Astrocyte (in vitro differentiated cells and primary cell): ENCODE results near the gene TAS2R40. TPM values are rescaled to one million over a fixed set of nuclear protein-coding genes. Genes with fewer than 3 reads are reported as not detected.
"Not testable (repeated sequence)": the region's sequence is repeated elsewhere in the genome, so short reads cannot be mapped to it uniquely, and the experiment has no call there.

Experiments
- DNase-seq: peaks from one replicate; pipeline ENCODE4 v3.0.0-alpha.2; 2010; ENCODE audit warnings: low read depth
- FAIRE-seq: peaks from 2 replicates; lab custom pipeline; 2011; peaks lifted over from hg19 to GRCh38; lab: Jason Lieb, UNC
- H2AFZ ChIP-seq: 2 replicates; pipeline ENCODE4 v1.6.0; 2012; ENCODE audit warnings: low read depth, low read length, inconsistent platforms
- H3K27ac ChIP-seq: 2 replicates; pipeline ENCODE4 v1.5.1; 2011; ENCODE audit warnings: low read depth, low read length, inconsistent platforms
- H3K27me3 ChIP-seq: 2 replicates; pipeline ENCODE4 v1.6.0; 2011; ENCODE audit warnings: low read length, inconsistent platforms; ENCODE audit not compliant: insufficient read depth
- H3K36me3 ChIP-seq: 2 replicates; pipeline ENCODE4 v1.5.1; 2011; ENCODE audit warnings: low read length, inconsistent platforms; ENCODE audit not compliant: insufficient read depth
- H3K4me1 ChIP-seq: 2 replicates; pipeline ENCODE4 v1.5.1; 2011; ENCODE audit warnings: low read length, inconsistent platforms; ENCODE audit not compliant: insufficient read depth
- H3K4me2 ChIP-seq: 2 replicates; pipeline ENCODE4 v1.6.0; 2012; ENCODE audit warnings: low read length, inconsistent platforms
- H3K4me3 ChIP-seq: 2 replicates; pipeline ENCODE4 v1.5.1; 2011; ENCODE audit warnings: low read depth, mild to moderate bottlenecking, low read length, inconsistent platforms; ENCODE audit not compliant: insufficient read depth
- H3K79me2 ChIP-seq: 2 replicates; pipeline ENCODE4 v1.6.0; 2012; ENCODE audit warnings: mild to moderate bottlenecking, low read length, inconsistent platforms; ENCODE audit not compliant: insufficient read depth
- H3K9ac ChIP-seq: 2 replicates; pipeline ENCODE4 v1.6.0; 2012; ENCODE audit warnings: mild to moderate bottlenecking, low read length, inconsistent platforms
- H3K9me3 ChIP-seq: 2 replicates; pipeline ENCODE4 v1.5.1; 2012; ENCODE audit warnings: low read depth, mild to moderate bottlenecking, low read length, inconsistent platforms; ENCODE audit not compliant: insufficient read depth
- H4K20me1 ChIP-seq: 2 replicates; pipeline ENCODE4 v1.6.0; 2012; ENCODE audit warnings: low read length, inconsistent platforms; ENCODE audit not compliant: insufficient read depth
- H3K27ac Mint-ChIP-seq: one replicate; pipeline ENCODE4 v1.8.0; 2021; ENCODE audit warnings: mild to moderate bottlenecking, mixed read lengths; ENCODE audit not compliant: unreplicated experiment
- H3K27me3 Mint-ChIP-seq: one replicate; pipeline ENCODE4 v1.8.0; 2021; ENCODE audit warnings: low read depth, mixed read lengths; ENCODE audit not compliant: unreplicated experiment
- H3K36me3 Mint-ChIP-seq: one replicate; pipeline ENCODE4 v1.8.0; 2021; ENCODE audit warnings: low read depth, mixed read lengths; ENCODE audit not compliant: unreplicated experiment
- H3K4me1 Mint-ChIP-seq: one replicate; pipeline ENCODE4 v1.8.0; 2021; ENCODE audit warnings: low read depth, mixed read lengths; ENCODE audit not compliant: unreplicated experiment
- H3K4me3 Mint-ChIP-seq: one replicate; pipeline ENCODE4 v1.8.0; 2021; ENCODE audit warnings: mild to moderate bottlenecking, moderate library complexity, mixed read lengths; ENCODE audit not compliant: unreplicated experiment
- H3K9me3 Mint-ChIP-seq: one replicate; pipeline ENCODE4 v1.8.0; 2021; ENCODE audit warnings: mild to moderate bottlenecking, mixed read lengths; ENCODE audit not compliant: unreplicated experiment
- CTCF ChIP-seq: IDR thresholded peaks from 2 replicates; pipeline ENCODE4 v1.5.1; 2011; ENCODE audit warnings: low read depth, mild to moderate bottlenecking, inconsistent platforms, low read length, moderate library complexity; ENCODE audit not compliant: insufficient read depth
- EZH2 ChIP-seq: IDR thresholded peaks from 2 replicates; pipeline ENCODE4 v1.6.1; 2012; ENCODE audit warnings: mild to moderate bottlenecking, low read length, inconsistent platforms; ENCODE audit not compliant: insufficient read depth
- total RNA-seq: library from RNA; stranded (reverse); gene quantifications from 2 replicates; pipeline ENCODE4 v1.2.1, GENCODE V29; 2021

The TAS2R40 gene
- total RNA-seq, 1 donor from 2014 or later, result not detected

GRCh38 chr7:143177374-143178119 lies 44.3 kb upstream of the TAS2R40 start:
- no peaks in the 10 kb centered on the region for H3K9me3 ChIP-seq
- H3K9me3 Mint-ChIP-seq, result no peaks in the 10 kb centered on the region
- no peaks in the 10 kb centered on the region for H3K27me3 ChIP-seq

GRCh38 chr7:143180771-143181170 lies 41.1 kb upstream of the TAS2R40 start:
- not testable (repeated sequence) for H3K9me3 ChIP-seq, H3K36me3 Mint-ChIP-seq, H3K36me3 ChIP-seq, H3K27ac Mint-ChIP-seq, H3K9me3 Mint-ChIP-seq, H3K4me1 ChIP-seq, H3K79me2 ChIP-seq, FAIRE-seq, H3K9ac ChIP-seq, H3K4me1 Mint-ChIP-seq, H3K27me3 Mint-ChIP-seq, DNase-seq, H3K4me3 ChIP-seq, H3K27me3 ChIP-seq, H2AFZ ChIP-seq, H4K20me1 ChIP-seq, H3K4me3 Mint-ChIP-seq, H3K27ac ChIP-seq, H3K4me2 ChIP-seq

More at GRCh38 chr7:143177374-143178119, 44.3 kb upstream of the TAS2R40 start:
- H3K27ac ChIP-seq, result no peak overlapping the region
- H3K4me2 ChIP-seq, result no peak overlapping the region
- Mint-ChIP-seq H3K36me3 (no peaks in the 10 kb centered on the region), H3K4me3 (no peak overlapping the region), H3K27me3 (no peaks in the 10 kb centered on the region), H3K4me1 (no peaks in the 10 kb centered on the region), H3K27ac (no peak overlapping the region)
- no peaks in the 10 kb centered on the region for H3K79me2 ChIP-seq
- FAIRE-seq (no peak), DNase-seq (no peak)
- TF ChIP-seq EZH2 (no peak), CTCF (no peak)
- no peaks in the 10 kb centered on the region for H4K20me1 ChIP-seq
- no peaks in the 10 kb centered on the region for H3K4me1 ChIP-seq
- no peak overlapping the region for H2AFZ ChIP-seq
- no peaks in the 10 kb centered on the region for H3K36me3 ChIP-seq
- no peak overlapping the region for H3K4me3 ChIP-seq
- no peak overlapping the region for H3K9ac ChIP-seq

- Histone ChIP-seq H3K9me3 (no peaks in the 10 kb centered on the region), H4K20me1 (no peaks in the 10 kb centered on the region), H3K4me3 (no peak overlapping the region), H3K9ac (no peak overlapping the region), H3K4me2 (no peak overlapping the region), H3K36me3 (no peaks in the 10 kb centered on the region), H2AFZ (no peak overlapping the region), H3K4me1 (no peaks in the 10 kb centered on the region), H3K27me3 (no peaks in the 10 kb centered on the region), H3K79me2 (no peaks in the 10 kb centered on the region), H3K27ac (no peak overlapping the region)
- Mint-ChIP-seq H3K27me3 (no peaks in the 10 kb centered on the region), H3K4me3 (no peak overlapping the region), H3K4me1 (no peaks in the 10 kb centered on the region), H3K9me3 (no peaks in the 10 kb centered on the region), H3K36me3 (no peaks in the 10 kb centered on the region), H3K27ac (no peak overlapping the region)
- FAIRE-seq (no peak), DNase-seq (no peak)
- no peak for TF ChIP-seq CTCF
- no peak for TF ChIP-seq EZH2
Measured at GRCh38 chr7:143181349-143181748, 40.5 kb upstream of the TAS2R40 start.
